BE2C (cell line): ENCODE data around the gene LTA4H.

Experiments
- DNase-seq: peaks from one replicate; pipeline ENCODE4 v3.0.0-alpha.2; 2020
- H3K27me3 ChIP-seq: fragments of 250-450 bp; sonication (Bioruptor Pico); 2 replicates; pipeline ENCODE4 v1.5.1; 2020; ENCODE audit warnings: mild to moderate bottlenecking
- H3K36me3 ChIP-seq: fragments of 250-450 bp; sonication (Bioruptor Pico); 2 replicates; pipeline ENCODE4 v1.5.1; 2020; ENCODE audit warnings: mild to moderate bottlenecking
- H3K4me1 ChIP-seq: fragments of 250-450 bp; sonication (Bioruptor Pico); 2 replicates; pipeline ENCODE4 v1.5.1; 2020
- H3K4me3 ChIP-seq: 2 replicates; pipeline ENCODE4 v1.5.1; 2011; ENCODE audit warnings: low read depth, low read length
- H3K9me3 ChIP-seq: fragments of 250-450 bp; sonication (Bioruptor Pico); 2 replicates; pipeline ENCODE4 v1.5.1; 2020
- TF ChIP-seq, protein P1 (sequence below): IDR thresholded peaks from 2 replicates; pipeline ENCODE4 v1.5.1; 2012; ENCODE audit warnings: mild to moderate bottlenecking, low read depth, low read length

LTA4H gene

DNA sequence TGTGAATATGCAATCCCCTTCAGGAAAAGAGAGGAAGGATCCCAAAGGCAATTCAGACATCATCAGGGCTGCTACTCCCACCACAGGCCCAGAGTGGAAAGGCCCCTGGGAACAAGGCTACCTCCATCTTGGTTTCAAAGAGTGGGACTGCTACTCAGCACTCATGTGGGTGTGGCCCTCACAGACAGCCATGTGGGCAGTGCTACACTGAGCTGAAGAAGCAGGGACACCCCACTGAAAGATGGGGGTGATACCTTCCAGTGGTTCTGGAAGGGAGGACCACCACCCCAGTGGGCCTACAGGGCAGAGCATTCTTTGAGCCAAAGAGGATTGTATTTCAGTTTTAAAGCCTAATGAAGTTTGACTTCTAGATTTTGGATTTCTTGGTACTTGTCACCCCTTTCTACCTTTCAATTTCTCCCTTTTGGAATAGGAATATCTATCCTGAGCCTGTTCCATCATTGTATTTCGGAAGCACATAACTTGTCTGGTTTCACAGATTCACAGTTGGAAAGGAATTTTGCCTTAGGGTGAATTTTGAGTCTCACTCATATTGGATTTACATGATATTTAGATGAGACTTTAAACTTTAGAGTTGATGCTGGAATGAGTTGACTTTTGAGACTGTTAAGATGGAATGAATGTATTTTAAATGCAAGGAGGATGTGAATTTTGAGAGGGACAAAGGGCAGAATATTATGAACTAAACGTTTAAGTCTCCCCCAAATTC, 16.5 kb upstream of the LTA4H start:
- Histone ChIP-seq H3K4me1 (no peaks in the 10 kb centered on the region), H3K36me3 (no peaks in the 10 kb centered on the region), H3K27me3 (no peaks in the 10 kb centered on the region), H3K4me3 (no peak overlapping the region), H3K9me3 (no peaks in the 10 kb centered on the region)
- DNase-seq: no peak
- TF ChIP-seq, protein P1, sequence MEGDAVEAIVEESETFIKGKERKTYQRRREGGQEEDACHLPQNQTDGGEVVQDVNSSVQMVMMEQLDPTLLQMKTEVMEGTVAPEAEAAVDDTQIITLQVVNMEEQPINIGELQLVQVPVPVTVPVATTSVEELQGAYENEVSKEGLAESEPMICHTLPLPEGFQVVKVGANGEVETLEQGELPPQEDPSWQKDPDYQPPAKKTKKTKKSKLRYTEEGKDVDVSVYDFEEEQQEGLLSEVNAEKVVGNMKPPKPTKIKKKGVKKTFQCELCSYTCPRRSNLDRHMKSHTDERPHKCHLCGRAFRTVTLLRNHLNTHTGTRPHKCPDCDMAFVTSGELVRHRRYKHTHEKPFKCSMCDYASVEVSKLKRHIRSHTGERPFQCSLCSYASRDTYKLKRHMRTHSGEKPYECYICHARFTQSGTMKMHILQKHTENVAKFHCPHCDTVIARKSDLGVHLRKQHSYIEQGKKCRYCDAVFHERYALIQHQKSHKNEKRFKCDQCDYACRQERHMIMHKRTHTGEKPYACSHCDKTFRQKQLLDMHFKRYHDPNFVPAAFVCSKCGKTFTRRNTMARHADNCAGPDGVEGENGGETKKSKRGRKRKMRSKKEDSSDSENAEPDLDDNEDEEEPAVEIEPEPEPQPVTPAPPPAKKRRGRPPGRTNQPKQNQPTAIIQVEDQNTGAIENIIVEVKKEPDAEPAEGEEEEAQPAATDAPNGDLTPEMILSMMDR: no peak

DNA sequence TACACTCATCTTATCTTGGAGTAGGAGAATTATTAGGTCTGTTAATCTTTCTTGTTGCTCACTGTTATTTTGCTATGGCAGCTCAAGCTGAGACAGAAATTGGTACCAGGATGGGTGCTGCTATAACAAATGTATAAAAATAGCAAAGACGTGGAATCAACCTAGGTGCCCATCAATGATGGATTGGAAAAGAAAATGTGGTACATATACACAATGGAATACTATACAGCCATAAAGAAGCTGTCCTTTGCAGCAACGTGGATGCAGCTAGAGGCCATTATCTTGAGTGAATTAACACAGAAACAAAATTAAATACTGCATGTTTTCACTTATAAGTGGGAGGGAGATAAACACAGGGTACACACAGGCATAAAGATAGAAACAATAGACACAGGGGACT, 14.8 kb upstream of the LTA4H start:
- no peaks in the 10 kb centered on the region for H3K4me1 ChIP-seq
- H3K27me3 ChIP-seq: no peaks in the 10 kb centered on the region
- H3K9me3 ChIP-seq: no peaks in the 10 kb centered on the region
- no peak overlapping the region for H3K4me3 ChIP-seq
- no peaks in the 10 kb centered on the region for H3K36me3 ChIP-seq
- DNase-seq: no peak
- TF ChIP-seq, protein P1: no peak

DNA sequence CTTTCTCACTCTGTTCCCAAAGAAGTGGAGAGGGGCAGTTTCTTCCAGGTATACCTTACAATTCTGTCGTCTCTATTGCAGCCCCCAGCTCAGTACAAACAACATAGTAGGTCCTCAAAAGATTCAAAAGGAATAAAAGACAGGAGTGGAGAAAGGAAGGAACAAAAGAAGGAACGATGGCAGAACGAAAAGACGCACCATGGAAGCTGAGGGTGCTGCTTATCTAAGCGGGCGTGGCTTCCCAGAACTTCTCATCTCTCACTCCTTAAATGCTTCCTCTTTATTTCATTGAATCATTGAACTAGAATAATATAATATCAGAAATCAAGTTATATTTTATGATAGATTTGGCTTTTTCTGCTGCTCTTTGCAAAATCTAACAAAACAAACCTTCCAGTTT, 13.7 kb upstream of the LTA4H start:
- no peaks in the 10 kb centered on the region for H3K27me3 ChIP-seq
- no peak for DNase-seq
- no peaks in the 10 kb centered on the region for H3K9me3 ChIP-seq
- TF ChIP-seq, protein P1: no peak
- H3K4me3 ChIP-seq: no peak overlapping the region
- no peaks in the 10 kb centered on the region for H3K4me1 ChIP-seq
- H3K36me3 ChIP-seq: no peaks in the 10 kb centered on the region

DNA sequence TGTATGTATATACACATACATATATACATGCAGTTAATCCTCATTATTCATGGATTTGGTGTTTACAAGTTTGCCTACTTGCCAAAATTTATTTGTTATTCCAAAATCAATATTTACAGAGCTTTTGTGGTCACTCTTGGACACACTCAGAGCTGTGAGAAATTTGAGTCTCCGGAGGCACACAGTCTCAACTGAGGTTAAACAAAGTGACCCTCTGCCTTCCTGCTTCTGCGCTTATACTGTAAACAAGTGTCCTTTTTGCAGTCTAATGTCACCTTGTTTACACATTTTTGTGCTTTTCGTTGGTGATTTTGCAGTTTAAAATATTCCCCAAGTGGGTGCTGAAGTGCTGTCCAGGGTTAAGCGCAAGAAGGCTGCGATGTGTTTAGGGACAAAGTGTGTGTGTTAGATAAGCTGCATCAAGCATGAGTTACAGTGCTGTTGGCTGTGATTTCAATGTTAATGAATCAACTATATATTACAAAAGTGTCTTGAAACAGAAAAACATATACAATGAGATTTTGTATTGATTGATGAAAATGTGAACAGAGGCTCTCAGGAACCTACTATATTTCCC, 13.1 kb upstream of the LTA4H start:
- Histone ChIP-seq H3K9me3 (no peaks in the 10 kb centered on the region), H3K4me3 (no peak overlapping the region), H3K36me3 (no peaks in the 10 kb centered on the region), H3K27me3 (no peaks in the 10 kb centered on the region), H3K4me1 (no peaks in the 10 kb centered on the region)
- TF ChIP-seq, protein P1: no peak
- DNase-seq: no peak

DNA sequence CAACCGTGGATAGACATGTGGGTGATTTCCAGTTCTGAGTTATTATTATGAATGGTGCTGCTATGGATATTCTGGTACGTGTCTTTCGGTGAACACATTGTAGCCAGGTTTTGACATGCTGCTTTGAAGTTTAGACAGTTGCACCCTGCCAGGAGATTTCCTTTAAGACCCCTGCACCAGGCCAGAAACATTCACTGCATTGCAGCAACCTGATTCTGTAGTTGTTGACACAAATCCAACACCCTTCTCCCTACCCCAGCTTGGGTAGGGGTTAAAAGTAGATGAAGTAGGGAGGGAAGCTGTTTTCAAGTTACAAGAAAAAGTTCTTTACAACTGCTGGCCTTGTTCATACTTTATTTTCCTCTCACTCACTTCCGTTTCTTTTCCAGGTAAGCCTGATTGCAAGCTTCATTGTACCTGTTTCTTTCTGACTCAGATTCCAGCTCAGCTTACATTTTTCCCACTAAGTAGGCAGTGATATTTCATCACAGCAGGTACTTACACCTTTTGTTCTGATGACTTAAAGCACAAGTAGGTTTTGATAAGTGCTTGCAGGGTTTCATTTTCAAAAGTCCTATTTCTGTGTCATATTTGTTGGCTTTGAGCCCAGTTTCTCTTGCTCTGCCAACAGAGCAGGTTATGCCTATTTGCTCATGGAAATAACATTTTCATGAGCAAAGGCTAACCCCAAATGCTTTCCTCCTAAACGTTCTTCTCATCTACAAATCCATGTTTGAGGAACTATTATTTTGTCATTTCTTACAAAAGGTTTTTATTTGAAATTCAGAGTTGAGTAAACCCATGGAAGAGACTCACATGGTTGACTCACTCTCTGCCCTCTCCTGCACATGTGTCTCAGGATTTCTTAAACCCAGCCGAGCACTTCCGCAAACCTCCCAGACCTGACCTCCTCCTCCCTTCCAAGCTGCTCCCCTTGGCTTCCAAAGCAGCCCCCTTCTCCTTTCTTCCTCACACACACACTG, 12.1 kb upstream of the LTA4H start:
- H3K9me3 ChIP-seq: no peaks in the 10 kb centered on the region
- H3K4me1 ChIP-seq: no peaks in the 10 kb centered on the region
- no peak for DNase-seq
- TF ChIP-seq, protein P1: no peak
- no peaks in the 10 kb centered on the region for H3K36me3 ChIP-seq
- H3K4me3 ChIP-seq: no peak overlapping the region
- H3K27me3 ChIP-seq: no peaks in the 10 kb centered on the region
